Neural cell (in vitro differentiated cells): Measurements from ENCODE around the gene SLC25A13. TPM values are rescaled to one million over a fixed set of nuclear protein-coding genes. Genes with fewer than 3 reads are reported as not detected.

Experiments used
- H2AFZ ChIP-seq: fragments of 200-600, 300-800 bp; sonication (generic), shearing (Covaris generic); 2 replicates; pipeline ENCODE4 v1.6.0; 2014; ENCODE audit warnings: low read depth, mild to moderate bottlenecking, antibody characterized with exemption, low read length, moderate library complexity
- H3F3A ChIP-seq: fragments of 200-600 bp; shearing (Covaris generic); 2 replicates; pipeline ENCODE4 v1.6.1; 2016; ENCODE audit warnings: mild to moderate bottlenecking, moderate library complexity, mixed read lengths, antibody characterized with exemption, low read length; ENCODE audit not compliant: insufficient read depth, poor library complexity, severe bottlenecking
- H3K27ac ChIP-seq: fragments of 200-600, 300-800 bp; sonication (generic), shearing (Covaris generic); 2 replicates; pipeline ENCODE4 v1.5.1; 2014; ENCODE audit warnings: mild to moderate bottlenecking, low read length, moderate library complexity
- H3K27me3 ChIP-seq: fragments of 300-800, 200-600 bp; sonication (generic), shearing (Covaris generic); 2 replicates; pipeline ENCODE4 v1.6.0; 2014; ENCODE audit warnings: mild to moderate bottlenecking, low read depth, low read length, moderate library complexity; ENCODE audit not compliant: insufficient read depth
- H3K36me3 ChIP-seq: fragments of 300-800, 200-600 bp; sonication (generic), shearing (Covaris generic); 2 replicates; pipeline ENCODE4 v1.5.1; 2014; ENCODE audit warnings: mild to moderate bottlenecking, antibody characterized with exemption, low read length, moderate library complexity; ENCODE audit not compliant: insufficient read depth
- H3K4me2 ChIP-seq: fragments of 300-800, 200-600 bp; sonication (generic), shearing (Covaris generic); 2 replicates; pipeline ENCODE4 v1.6.0; 2014; ENCODE audit warnings: mild to moderate bottlenecking, low read length
- H3K4me3 ChIP-seq: fragments of 300-800, 200-600 bp; sonication (generic), shearing (Covaris generic); 2 replicates; pipeline ENCODE4 v1.5.1; 2014; ENCODE audit warnings: mild to moderate bottlenecking, low read length, moderate library complexity
- H3K79me2 ChIP-seq: fragments of 200-600 bp; shearing (Covaris generic); replicated peaks from 2 replicates; pipeline ENCODE4 v1.6.0; 2014; ENCODE audit warnings: mild to moderate bottlenecking, low read length, moderate library complexity; ENCODE audit not compliant: insufficient read depth
- H3K9ac ChIP-seq: fragments of 300-800, 200-600 bp; sonication (generic), shearing (Covaris generic); 2 replicates; pipeline ENCODE4 v1.6.1; 2016; ENCODE audit warnings: mild to moderate bottlenecking, low read length, mixed read lengths
- H3K9me2 ChIP-seq: fragments of 200-600 bp; shearing (Covaris generic); 2 replicates; pipeline ENCODE4 v1.6.1; 2016; ENCODE audit warnings: mild to moderate bottlenecking, low read length, mixed read lengths; ENCODE audit not compliant: insufficient read depth
- H3K9me3 ChIP-seq: fragments of 200-600, 300-800 bp; sonication (generic), shearing (Covaris generic); 2 replicates; pipeline ENCODE4 v1.6.1; 2016; ENCODE audit warnings: mild to moderate bottlenecking, mixed run types, low read length, moderate library complexity, mixed read lengths
- H4K20me1 ChIP-seq: fragments of 200-600 bp; shearing (Covaris generic); 2 replicates; pipeline ENCODE4 v1.6.1; 2016; ENCODE audit warnings: mild to moderate bottlenecking, mixed run types; ENCODE audit not compliant: insufficient read depth
- EP300 ChIP-seq: fragments of 450-650 bp; conservative IDR thresholded peaks from 2 replicates; pipeline ENCODE4 v1.6.1; 2014; ENCODE audit warnings: antibody characterized with exemption, mild to moderate bottlenecking, moderate library complexity; ENCODE audit not compliant: poor library complexity, severe bottlenecking
- EZH2 ChIP-seq: fragments of 200-600, 300-800 bp; shearing (Covaris generic), sonication (generic); IDR thresholded peaks from 2 replicates; pipeline ENCODE4 v1.6.1; 2014; ENCODE audit warnings: antibody characterized with exemption, low read length, borderline replicate concordance, mild to moderate bottlenecking; ENCODE audit not compliant: insufficient read depth, poor library complexity, severe bottlenecking
- MXI1 ChIP-seq: fragments of 450-650 bp; conservative IDR thresholded peaks from 2 replicates; pipeline ENCODE4 v1.6.1; 2014; ENCODE audit warnings: antibody characterized with exemption, mild to moderate bottlenecking; ENCODE audit not compliant: poor library complexity, severe bottlenecking
- POLR2AphosphoS5 ChIP-seq: IDR thresholded peaks from 2 replicates; pipeline ENCODE4 v1.6.1; 2012
- RAD21 ChIP-seq: fragments of 450-650 bp; conservative IDR thresholded peaks from 2 replicates; pipeline ENCODE4 v1.6.1; 2014; ENCODE audit warnings: antibody characterized with exemption, mild to moderate bottlenecking, moderate library complexity
- SMC3 ChIP-seq: fragments of 450-650 bp; conservative IDR thresholded peaks from 2 replicates; pipeline ENCODE4 v1.6.1; 2014; ENCODE audit warnings: antibody characterized with exemption, mild to moderate bottlenecking, moderate library complexity; ENCODE audit not compliant: poor library complexity
- TAF1 ChIP-seq: IDR thresholded peaks from 2 replicates; pipeline ENCODE4 v1.6.1; 2012; ENCODE audit warnings: low read depth
- polyA plus RNA-seq: library from polyadenylated mRNA; depleted of rRNA; stranded (reverse); fragments of >200 nt; gene quantifications from 2 replicates; pipeline ENCODE4 v1.2.3, GENCODE V29; 2014
- TF ChIP-seq, protein P1 (sequence below): IDR thresholded peaks from 2 replicates; pipeline ENCODE4 v1.6.1; 2012; ENCODE audit warnings: borderline replicate concordance
- TF ChIP-seq, protein P2 (sequence below): fragments of 450-650 bp; IDR thresholded peaks from 2 replicates; pipeline ENCODE4 v1.5.1; 2014; ENCODE audit warnings: antibody characterized with exemption, mild to moderate bottlenecking, moderate library complexity; ENCODE audit not compliant: poor library complexity, severe bottlenecking

SLC25A13 gene
- polyA plus RNA-seq, 1 donor from 2014 or later = 20.2 TPM

DNA sequence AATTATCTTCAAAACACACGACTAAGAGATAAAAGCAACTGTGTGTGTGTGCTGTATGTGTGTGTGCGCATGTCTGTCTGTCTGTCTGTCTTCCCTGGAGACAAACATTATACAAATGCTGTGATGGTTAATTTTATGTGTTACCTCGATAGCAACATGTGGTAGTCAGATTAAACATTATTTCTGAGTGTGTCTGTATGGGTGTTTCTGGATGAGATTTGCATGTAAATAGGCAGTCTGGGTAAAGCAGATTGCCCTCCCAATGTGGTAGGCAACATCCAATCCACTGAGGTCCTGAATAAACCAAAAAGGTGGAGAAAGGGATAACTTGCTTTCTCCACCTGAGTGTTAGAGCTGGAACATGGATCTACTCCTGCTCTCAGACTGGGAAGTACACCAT is 67.9 kb downstream of the SLC25A13 start:
- no peaks in the 10 kb centered on the region for H3K27me3 ChIP-seq
- H3K79me2 ChIP-seq = peaks cover 2% of the 10 kb centered on the region
- H3K9me2 ChIP-seq = no peaks in the 10 kb centered on the region
- H3K36me3 ChIP-seq = no peaks in the 10 kb centered on the region
- H2AFZ ChIP-seq = no peak overlapping the region
- H3K9me3 ChIP-seq = no peaks in the 10 kb centered on the region
- no peak overlapping the region for H3K4me2 ChIP-seq
- H3K27ac ChIP-seq = no peak overlapping the region
- no peak overlapping the region for H3K9ac ChIP-seq
- H4K20me1 ChIP-seq = no peaks in the 10 kb centered on the region
- no peak overlapping the region for H3K4me3 ChIP-seq
- TF ChIP-seq MXI1 = no peak
- no peak for TF ChIP-seq RAD21
- TF ChIP-seq, protein P1, sequence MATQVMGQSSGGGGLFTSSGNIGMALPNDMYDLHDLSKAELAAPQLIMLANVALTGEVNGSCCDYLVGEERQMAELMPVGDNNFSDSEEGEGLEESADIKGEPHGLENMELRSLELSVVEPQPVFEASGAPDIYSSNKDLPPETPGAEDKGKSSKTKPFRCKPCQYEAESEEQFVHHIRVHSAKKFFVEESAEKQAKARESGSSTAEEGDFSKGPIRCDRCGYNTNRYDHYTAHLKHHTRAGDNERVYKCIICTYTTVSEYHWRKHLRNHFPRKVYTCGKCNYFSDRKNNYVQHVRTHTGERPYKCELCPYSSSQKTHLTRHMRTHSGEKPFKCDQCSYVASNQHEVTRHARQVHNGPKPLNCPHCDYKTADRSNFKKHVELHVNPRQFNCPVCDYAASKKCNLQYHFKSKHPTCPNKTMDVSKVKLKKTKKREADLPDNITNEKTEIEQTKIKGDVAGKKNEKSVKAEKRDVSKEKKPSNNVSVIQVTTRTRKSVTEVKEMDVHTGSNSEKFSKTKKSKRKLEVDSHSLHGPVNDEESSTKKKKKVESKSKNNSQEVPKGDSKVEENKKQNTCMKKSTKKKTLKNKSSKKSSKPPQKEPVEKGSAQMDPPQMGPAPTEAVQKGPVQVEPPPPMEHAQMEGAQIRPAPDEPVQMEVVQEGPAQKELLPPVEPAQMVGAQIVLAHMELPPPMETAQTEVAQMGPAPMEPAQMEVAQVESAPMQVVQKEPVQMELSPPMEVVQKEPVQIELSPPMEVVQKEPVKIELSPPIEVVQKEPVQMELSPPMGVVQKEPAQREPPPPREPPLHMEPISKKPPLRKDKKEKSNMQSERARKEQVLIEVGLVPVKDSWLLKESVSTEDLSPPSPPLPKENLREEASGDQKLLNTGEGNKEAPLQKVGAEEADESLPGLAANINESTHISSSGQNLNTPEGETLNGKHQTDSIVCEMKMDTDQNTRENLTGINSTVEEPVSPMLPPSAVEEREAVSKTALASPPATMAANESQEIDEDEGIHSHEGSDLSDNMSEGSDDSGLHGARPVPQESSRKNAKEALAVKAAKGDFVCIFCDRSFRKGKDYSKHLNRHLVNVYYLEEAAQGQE = no peak
- no peak for TF ChIP-seq POLR2AphosphoS5
- no peak for TF ChIP-seq EZH2
- TF ChIP-seq, protein P2, sequence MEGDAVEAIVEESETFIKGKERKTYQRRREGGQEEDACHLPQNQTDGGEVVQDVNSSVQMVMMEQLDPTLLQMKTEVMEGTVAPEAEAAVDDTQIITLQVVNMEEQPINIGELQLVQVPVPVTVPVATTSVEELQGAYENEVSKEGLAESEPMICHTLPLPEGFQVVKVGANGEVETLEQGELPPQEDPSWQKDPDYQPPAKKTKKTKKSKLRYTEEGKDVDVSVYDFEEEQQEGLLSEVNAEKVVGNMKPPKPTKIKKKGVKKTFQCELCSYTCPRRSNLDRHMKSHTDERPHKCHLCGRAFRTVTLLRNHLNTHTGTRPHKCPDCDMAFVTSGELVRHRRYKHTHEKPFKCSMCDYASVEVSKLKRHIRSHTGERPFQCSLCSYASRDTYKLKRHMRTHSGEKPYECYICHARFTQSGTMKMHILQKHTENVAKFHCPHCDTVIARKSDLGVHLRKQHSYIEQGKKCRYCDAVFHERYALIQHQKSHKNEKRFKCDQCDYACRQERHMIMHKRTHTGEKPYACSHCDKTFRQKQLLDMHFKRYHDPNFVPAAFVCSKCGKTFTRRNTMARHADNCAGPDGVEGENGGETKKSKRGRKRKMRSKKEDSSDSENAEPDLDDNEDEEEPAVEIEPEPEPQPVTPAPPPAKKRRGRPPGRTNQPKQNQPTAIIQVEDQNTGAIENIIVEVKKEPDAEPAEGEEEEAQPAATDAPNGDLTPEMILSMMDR = no peak
- TF ChIP-seq TAF1 = no peak
- no peak for TF ChIP-seq SMC3
- TF ChIP-seq EP300 = no peak
- H3F3A ChIP-seq = no peaks in the 10 kb centered on the region

DNA sequence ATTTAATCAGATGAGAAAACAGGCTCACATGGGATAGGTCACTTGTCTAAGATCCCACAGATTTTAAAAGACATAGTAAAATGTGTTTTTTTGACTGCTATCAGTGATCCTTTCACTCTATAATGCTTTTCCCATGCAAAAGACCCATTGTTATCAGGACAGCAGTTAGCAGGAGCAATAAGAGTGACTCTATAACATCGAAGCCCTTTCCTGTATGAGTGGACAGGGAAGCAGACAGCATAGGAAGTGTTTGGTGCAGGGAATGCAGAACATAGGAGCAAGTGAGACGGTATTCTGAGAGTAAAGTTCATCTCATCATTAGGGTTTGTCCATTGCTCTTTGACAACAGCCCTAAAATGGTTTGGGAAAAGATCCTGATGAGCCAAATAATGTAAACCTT is 68.5 kb downstream of the SLC25A13 start:
- Histone ChIP-seq H3K4me3 (no peak overlapping the region), H3K9ac (no peak overlapping the region), H3K79me2 (peaks cover 4% of the 10 kb centered on the region), H3F3A (no peaks in the 10 kb centered on the region), H4K20me1 (no peaks in the 10 kb centered on the region), H3K27ac (no peak overlapping the region), H3K9me3 (no peaks in the 10 kb centered on the region), H2AFZ (no peak overlapping the region), H3K4me2 (no peak overlapping the region), H3K27me3 (no peaks in the 10 kb centered on the region), H3K36me3 (no peaks in the 10 kb centered on the region), H3K9me2 (no peaks in the 10 kb centered on the region)
- TF ChIP-seq EP300 = no peak
- TF ChIP-seq, protein P1 = no peak
- TF ChIP-seq MXI1 = no peak
- no peak for TF ChIP-seq RAD21
- no peak for TF ChIP-seq TAF1
- TF ChIP-seq, protein P2 = no peak
- no peak for TF ChIP-seq SMC3
- no peak for TF ChIP-seq EZH2
- no peak for TF ChIP-seq POLR2AphosphoS5
